ENCODE results near the gene TWIST2.

TWIST2 gene

GRCh38 chr2:238838786-238839327 lies 9.0 kb upstream of the TWIST2 start:
- no peak for DNase-seq (ENCODE audit: low read depth)

- DNase-seq (ENCODE audit: low read depth) = no peak
These were observed 8.5 kb upstream of the TWIST2 start for GRCh38 chr2:238839428-238839827.

GRCh38 chr2:238841542-238842164 lies 6.2 kb upstream of the TWIST2 start:
- no peak for DNase-seq (ENCODE audit: low read depth)

- no peak for DNase-seq (ENCODE audit: low read depth)
These were observed 4.4 kb upstream of the TWIST2 start for GRCh38 chr2:238843476-238843875.

GRCh38 chr2:238845583-238846377 lies 2.1 kb upstream of the TWIST2 start:
- no peak for DNase-seq (ENCODE audit: low read depth)

- DNase-seq (ENCODE audit: low read depth) = no peak
These were observed 1.6 kb upstream of the TWIST2 start for GRCh38 chr2:238846378-238846627.

- no peak for DNase-seq (ENCODE audit: low read depth)
These were observed 1.1 kb upstream of the TWIST2 start for GRCh38 chr2:238846628-238847418.

GRCh38 chr2:238847419-238847801 lies 475 bp upstream of the TWIST2 start:
- no peak for DNase-seq (ENCODE audit: low read depth)

- no peak for DNase-seq (ENCODE audit: low read depth)
These were observed 748 bp downstream of the TWIST2 start for GRCh38 chr2:238848691-238848975.

- no peak for DNase-seq (ENCODE audit: low read depth)
These were observed 1.3 kb downstream of the TWIST2 start for GRCh38 chr2:238848976-238849853.

GRCh38 chr2:238850091-238850490 lies 2.2 kb downstream of the TWIST2 start:
- no peak for DNase-seq (ENCODE audit: low read depth)

GRCh38 chr2:238851026-238851425 lies 3.1 kb downstream of the TWIST2 start:
- no peak for DNase-seq (ENCODE audit: low read depth)

GRCh38 chr2:238851761-238852160 lies 3.9 kb downstream of the TWIST2 start:
- DNase-seq (ENCODE audit: low read depth) = no peak

GRCh38 chr2:238852206-238852869 lies 4.5 kb downstream of the TWIST2 start:
- no peak for DNase-seq (ENCODE audit: low read depth)

GRCh38 chr2:238853218-238853617 lies 5.3 kb downstream of the TWIST2 start:
- no peak for DNase-seq (ENCODE audit: low read depth)

- DNase-seq (ENCODE audit: low read depth) = no peak
These were observed 5.8 kb downstream of the TWIST2 start for GRCh38 chr2:238853721-238854120.

GRCh38 chr2:238854246-238854645 lies 6.4 kb downstream of the TWIST2 start:
- no peak for DNase-seq (ENCODE audit: low read depth)

GRCh38 chr2:238854699-238855229 lies 6.9 kb downstream of the TWIST2 start:
- no peak for DNase-seq (ENCODE audit: low read depth)

- DNase-seq (ENCODE audit: low read depth) = no peak
These were observed 7.4 kb downstream of the TWIST2 start for GRCh38 chr2:238855299-238855698.

GRCh38 chr2:238855891-238856580 lies 8.2 kb downstream of the TWIST2 start:
- no peak for DNase-seq (ENCODE audit: low read depth)

Data from activated T-helper 9 cell treated with anti-CD3 and anti-CD28 coated beads, Interleukin-2, amount 50 U/mL, for 16 hours (primary cell).